NCI-H526 treated with DMSO at 0.1 percent for 48 hours (cell line): ENCODE results near the gene CTNNA2.
A peak's percentile ranks its signal among the peaks of the same experiment; 100 is the strongest.

Experiments used
- DNase-seq: peaks from one replicate; lab custom pipeline; 2025; lab: John Stamatoyannopoulos, UW

CTNNA2 gene

DNA sequence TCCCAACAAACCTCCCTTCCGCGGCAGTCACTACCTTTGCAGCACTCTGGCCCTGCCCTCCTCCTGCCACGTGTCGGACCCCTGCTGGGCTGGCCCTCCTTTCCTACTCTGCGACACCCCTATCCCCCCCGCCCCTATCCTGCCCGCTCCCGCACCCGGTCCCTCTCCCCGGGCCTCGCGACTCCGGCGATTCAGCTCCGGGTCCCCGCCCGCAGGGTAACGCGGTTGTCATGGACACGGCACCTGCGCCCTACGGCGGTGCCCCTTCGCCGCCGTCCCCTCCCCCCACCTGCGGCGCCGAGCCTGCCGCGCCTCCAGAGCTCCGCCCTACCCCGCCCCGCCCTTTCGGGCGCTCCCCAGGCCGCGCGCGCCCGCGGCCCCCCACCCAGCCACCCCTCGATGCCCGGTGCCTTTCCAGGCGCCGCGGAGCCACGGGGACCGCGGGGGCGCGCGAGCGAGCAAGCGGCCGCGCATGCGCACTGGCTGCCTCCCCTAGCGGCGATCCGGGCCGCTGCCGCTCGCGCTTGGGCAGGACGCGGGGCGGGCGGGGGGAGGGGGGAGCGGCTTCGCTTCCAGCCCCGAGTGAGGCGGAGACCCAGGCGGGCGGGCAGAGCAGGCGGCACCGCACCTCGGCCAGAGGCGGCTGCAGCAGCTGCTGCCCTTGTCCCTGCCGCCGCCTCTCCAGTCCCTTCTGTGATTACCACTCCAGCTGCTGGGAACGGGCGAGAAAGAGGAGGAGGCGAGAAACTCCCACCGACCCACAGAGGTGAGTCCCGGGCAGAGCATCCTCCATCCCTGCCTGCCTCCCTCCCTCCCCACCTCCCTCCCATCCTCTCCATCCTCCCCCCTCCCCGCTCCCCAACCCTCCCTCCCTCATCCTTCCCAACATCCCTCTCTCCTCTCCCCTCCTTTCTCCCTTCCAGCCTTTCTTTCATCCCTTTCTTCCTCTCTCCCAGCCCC lies at the start of gene CTNNA2:
TSS of gene CTNNA2 (plus strand) at position 610 of the 960 bp plus-strand sequence.
- DNase-seq = peak; percentile 77

DNA sequence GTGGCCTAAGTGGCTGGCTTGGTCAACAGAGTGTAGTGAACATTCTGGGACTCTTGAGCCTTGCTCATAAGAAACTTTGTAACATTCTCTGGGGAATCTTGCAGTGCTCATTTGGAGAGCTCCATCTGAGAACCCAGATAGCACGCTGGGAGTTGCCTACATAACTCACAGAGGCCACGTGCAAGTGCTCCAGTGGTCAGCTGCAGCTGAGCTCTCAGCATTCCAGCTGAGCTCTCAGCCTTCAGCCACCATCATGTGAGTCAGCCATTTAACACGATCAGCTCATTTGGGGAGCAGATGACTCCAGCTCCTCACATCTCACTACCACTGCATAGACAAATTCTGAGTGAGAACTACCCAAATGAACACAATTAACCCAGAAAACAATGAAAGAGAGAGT lies 25.5 kb upstream of the CTNNA2 start:
- DNase-seq = no peak

DNA sequence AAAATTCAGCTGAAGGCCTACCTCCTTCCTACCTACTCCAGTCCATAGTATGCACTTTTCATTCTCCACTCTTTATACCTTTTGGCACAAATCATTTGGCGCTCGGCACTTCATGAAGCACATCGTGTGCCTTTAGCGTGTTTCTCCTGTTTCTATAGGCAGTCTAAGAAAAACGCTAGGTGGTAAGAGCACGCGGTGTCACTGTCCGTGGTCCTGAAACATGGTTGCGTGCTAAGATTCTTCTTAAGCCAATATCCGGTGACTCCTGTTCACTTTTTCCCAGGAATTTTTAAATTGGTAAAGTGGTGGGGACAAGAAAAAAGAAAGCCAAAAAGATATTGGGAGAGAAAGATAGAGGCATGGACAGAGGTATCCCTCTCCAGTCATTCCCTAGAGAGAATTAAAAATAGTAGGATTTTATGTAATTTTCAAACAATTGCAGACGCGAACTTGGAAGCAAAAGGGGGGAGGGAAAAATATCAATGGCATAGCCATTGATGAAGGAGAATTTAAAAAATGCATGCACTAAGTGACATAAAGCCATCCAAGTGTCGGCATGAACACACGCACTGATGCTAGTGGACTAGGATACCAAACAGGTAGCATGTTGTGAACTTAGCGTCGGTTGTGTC lies 1.4 kb upstream of the CTNNA2 start:
- DNase-seq = no peak

DNA sequence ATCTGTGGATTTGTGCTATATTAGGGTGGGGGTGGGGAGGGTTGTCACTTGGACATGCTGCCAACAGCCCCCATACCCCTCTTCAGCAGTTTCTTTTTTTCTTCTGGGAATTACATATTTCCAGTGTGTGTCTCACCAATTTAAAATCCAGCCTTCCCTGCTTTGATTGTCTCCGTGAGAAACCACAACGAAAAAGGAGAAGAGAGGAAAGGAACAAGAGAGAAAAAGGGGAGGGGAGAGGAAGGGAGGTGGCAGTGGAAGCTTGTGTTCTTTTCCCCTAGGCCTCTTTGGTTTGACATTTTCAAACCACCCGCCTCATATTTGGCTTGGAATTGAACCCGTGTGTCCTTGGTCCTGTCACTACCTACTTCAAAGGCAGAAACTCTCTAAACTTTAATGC lies 860 bp downstream of the CTNNA2 start:
- no peak for DNase-seq

DNA sequence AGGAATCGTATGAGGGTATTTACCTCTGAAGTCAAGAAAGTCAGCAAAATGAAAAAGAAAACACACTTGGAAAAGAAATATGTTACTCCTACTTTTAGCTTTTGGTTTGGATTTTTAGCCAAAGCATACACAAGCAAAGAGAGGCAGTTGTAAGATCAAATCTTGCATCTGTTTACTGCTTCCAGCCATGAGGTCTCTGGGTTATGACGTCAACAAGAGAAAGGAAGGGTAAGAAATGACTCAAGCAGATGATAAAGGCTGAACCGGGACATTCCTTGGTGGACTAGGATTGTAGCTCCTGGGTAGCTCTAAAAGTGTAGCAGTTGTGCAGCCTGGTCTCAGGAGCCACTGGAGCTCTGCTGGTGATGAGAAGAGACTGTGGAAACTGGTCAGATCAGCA lies 16.8 kb downstream of the CTNNA2 start:
- no peak for DNase-seq

DNA sequence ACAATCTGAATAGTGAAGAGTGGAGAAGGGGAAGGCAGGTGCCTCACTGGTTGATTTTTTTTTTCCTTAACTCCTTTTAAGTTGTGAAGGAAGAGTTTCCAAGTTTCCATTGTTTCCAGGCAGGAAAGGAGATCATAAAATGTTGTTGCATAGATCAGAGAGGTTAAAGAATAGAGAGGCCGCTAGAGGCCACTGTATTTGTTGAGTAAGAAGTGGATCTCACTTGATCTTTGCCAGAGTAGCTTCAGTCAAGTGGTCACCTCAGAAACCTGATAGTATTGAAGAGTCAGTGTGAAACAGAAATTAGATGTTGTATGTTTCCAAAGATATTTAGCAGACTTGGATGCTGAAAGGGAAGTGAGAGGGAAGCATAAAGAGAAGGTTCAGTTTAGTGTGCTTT lies 17.6 kb downstream of the CTNNA2 start:
- DNase-seq = peak; percentile 14

DNA sequence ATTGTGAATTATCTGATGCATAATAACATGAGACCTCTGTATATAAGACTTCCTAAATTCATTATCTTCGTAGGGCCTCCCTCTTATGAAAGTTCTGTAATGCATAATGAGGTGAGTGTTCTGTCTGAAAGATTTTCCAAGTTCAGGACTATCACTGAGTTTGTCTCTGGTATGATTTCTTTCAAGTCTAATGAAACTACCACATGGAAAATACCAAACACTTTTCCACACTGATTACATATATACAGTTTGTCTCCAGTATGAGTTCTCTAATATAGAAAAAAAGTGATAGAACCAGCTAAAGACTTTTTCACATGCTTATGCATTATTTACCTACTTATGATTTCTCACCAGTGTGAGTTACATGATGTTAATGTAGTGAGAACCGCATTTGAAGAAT lies 34.7 kb downstream of the CTNNA2 start:
- DNase-seq = no peak

DNA sequence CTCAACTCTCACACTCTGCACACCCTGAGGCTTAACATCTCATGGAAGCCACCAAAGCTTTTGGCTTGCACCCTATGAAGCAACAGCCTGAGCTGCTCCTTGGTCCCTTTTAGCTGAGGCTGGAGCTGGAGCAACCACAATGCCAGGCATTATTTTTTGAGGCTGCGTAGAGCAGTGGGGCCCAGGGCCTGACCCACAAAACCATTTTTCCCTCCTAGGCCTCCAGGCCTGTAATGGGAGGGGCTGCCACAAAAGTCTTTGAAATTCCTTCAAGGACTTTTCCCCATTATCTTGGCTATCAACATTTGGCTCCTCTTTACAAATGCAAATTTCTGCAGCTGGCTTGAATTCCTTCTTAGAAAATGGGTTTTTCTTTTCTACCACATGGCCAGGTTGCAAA lies 39.8 kb downstream of the CTNNA2 start:
- DNase-seq = no peak

DNA sequence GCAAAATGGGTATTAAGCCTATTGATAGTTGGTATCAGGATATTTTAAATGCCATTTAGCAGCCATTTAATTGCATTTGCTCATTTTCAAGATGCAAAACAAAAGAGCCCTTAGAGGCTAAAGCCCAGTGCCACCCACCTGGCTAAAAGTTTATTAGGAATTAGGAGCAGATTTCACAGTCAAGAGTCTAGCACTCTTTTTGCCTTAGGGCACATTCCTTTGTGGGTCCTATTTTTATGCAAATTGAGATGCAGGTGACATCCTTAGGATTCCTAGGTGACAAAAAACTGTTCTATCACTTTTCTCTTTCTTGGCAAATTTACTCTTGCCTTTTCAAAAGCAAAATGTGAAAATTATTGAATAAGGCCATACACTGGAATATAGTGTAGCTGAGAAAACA lies 42.0 kb downstream of the CTNNA2 start:
- no peak for DNase-seq

DNA sequence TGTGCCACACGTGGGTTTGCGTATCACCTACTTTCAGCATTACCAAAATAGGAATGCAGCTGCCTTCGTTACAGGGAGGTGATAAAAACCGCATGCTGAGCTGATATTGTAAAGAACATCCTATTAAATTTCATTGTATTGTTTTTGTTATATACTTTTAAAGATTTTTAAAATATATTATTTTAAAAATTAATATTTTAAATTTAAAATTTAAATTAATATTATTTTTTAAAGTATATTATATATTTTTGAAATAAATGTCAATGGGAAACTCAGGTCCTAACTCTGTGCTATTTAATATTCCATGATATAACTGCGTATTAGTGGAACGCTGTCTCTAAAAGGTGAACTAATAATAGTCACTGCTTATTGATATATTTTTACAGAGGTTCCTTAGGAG lies 51.2 kb downstream of the CTNNA2 start:
- no peak for DNase-seq

DNA sequence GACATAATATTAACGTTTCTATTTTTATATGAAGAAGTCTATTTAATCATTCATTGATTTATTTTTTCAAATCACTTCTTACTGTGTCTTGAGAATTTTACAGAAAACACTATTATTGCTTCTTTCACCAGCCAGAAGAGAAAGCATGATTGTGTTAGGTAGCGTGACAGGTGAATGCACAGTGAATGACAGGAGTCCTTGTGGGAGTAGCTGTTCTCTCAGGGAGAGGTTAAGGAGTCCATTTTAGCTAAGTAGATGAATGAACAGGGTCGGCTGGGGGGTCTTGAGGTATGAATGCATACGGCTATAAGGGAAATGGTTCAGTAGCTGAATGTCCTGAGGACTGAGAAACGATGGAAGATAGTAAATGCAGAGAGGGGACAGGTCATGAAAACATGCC lies 56.2 kb downstream of the CTNNA2 start:
- no peak for DNase-seq

DNA sequence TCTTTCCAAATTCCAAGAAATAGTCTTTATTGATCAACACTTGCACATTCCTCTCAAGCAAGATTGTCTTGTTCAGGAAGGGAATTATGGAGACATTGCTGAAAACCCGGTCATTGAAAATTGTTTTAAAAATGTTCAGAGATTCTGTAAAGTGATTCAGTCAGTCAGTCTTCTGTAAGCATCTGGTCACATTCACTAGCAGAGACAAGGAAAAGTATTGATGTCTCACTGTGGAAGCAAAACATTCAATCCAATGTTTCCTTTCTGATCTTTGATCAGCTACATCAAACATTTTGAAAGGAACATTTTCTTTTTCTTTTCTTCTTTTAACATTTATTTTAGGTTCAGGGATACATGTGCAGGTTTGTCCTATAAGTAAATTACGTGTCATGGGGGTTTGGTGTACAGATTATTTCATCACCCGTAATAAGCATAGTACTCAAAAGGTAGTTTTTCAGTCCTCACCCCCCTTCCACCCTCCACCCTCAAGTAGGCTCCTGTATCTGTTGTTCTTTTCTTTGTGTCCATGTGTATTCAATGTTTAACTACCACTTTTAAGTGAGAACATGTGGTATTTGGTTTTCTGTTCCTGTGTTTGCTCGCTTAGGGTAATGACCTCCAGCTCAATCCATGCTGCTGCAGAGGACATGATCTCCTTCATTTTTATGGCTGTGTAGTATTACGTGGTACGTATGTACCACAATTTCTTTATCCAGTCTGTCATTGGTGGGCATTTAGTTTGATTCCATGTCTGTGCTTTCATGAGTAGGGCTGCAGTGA lies 61.2 kb downstream of the CTNNA2 start:
- no peak for DNase-seq

DNA sequence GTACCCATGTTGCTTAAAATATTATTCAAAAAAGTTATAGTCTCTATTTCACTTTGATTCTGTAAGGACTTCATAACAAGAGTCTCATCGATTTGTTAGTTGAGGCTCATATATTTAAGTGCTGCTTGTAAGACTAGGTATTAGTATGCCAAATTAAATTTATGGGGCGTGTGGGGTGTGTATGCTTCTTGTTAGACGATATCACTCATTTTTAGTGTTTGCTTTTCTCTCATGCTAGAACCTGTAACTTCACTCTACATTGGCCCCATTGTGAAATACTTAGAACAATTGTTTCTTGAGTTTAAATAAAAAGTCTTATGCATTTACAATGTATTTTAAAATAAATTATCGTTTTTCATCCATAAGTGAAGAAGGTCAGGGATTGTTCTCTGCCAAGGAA lies 63.6 kb downstream of the CTNNA2 start:
- DNase-seq = no peak

DNA sequence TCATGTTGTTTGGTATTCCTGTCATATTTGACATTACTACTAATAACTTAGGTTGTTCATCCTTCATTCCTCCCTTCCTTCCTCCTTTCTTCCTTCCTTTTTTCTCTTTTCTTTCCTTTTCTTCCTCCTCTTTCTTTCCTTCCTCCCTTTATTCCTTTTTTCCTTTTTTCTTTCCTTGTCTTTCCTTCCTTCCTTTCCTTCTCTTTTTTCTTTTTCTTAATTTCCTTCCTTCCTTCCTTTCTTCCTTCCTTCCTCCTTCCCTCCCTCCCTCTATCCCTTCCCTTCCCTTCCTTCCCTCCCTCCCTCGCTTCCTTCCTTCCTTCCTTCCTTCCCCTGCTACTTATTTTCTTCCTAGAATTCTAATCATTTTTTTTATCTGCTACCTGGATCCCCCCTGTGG lies 66.1 kb downstream of the CTNNA2 start:
- DNase-seq = no peak

DNA sequence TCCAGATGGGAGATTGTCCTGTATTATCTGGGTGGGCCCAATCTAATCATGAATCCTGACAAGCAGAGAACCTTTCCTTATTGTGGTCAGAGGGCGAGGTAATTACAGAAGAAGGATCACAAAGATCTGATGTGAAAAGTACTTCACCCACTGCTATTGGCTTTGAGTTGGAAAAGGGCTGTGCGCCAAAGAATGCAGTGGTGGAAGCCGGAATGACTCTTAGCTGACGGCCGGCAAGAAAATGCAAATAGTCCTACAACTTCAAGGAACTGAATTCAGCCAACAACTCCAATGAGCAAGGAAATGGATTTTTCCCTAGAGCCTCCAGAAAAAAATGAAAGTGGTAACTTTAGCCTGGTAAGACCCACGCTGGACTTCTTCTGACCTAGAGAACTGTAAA lies 67.3 kb downstream of the CTNNA2 start:
- no peak for DNase-seq

DNA sequence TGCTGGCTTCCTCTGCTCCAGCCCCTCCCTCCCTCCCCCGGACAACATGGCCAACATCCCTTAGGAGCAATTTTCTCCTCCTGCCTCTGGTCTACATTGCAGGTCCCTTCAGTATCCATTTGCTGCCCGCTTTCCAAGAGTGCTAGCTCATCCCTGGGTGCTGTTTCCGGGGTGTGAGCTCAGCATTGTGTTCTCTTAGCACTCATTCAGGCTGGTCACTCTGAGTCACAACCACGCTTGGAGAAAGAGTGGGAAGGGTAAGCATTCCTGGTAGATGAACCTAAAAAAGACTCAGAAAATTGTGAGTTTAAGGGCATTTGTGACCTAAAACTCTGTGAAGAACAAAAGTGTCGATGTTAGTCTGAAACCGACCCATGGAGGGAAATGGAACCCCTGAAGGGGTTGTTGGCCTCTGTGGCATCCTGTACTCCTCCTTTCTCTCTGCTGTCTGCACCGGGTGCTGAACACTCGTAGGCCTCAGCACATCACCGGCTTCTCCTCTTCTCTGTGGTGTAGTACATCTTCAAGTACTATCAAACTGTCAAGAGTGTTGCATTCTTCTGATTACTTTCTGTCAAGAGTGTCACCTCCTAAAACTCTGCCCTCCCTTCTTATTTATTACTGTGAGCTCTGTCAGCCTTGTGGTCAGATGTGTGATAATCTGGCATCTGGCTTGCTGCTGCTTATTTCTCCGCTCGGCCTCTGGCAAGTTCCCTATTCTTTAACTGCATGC lies 73.0 kb downstream of the CTNNA2 start:
- no peak for DNase-seq

DNA sequence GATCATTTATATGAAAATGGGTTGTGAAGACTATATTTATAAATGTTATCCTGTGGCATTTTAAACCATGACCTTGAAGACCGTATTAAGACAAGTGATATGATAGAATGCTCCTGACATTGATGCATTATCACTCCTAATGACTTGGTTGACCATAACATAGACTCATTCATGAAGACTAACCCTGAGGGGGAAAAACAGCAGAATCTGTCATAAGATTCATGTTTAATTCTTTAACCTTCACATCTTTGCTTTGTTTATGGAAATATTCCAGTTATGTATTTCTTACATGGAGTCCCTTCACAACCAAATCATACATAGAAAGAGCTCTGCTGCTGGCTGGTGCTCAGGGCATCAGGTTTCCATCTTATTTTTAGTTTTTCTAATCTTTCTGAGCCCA lies 78.4 kb downstream of the CTNNA2 start:
- no peak for DNase-seq

DNA sequence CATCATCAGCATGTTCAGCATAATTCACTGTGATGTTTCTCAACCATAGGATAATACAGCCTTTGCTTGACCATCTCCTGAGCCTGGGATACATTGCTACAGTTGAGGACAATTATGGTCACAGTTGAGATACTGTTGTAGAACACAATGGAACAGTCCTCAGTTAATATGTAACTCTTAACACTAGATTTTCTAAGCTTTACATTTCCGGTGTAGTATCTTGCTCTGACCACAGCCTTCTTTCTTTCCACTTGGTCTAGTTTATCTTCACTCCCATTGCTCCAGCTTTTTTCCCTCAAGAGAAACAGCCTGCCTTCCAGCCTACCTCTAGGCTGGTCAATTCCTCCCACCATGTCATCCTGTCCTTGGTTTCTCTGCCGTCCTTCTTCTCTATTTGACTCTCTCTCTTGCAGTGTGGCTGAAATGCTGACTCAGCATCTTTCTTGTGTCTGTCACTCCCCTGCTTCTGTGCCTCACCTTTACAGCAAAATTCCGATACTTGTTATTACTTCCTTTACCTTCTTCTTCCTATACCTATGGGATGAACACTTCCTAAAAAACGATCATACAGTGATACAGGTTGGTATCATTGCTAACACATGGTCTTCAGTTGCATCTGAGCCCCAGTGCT lies 80.5 kb downstream of the CTNNA2 start:
- DNase-seq = no peak

DNA sequence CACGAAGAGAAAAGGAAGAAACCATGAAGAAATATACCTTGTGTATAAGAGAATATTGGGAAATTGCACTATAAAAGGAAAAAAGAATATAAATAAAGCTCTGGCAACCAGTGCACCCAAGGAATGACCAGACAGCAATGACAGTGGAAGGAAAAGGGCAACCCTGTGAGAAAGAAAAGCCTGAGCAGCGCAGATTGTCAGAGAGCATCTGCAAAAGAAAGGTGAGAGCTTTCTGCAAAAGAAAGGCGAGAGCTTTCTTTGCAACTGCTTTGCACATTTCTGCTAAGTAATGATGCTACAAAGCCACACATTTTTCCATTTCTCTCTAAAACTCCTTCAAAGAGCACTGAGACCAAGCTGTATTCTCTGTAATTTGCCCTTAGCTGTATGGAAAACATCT lies 83.6 kb downstream of the CTNNA2 start:
- DNase-seq = no peak

DNA sequence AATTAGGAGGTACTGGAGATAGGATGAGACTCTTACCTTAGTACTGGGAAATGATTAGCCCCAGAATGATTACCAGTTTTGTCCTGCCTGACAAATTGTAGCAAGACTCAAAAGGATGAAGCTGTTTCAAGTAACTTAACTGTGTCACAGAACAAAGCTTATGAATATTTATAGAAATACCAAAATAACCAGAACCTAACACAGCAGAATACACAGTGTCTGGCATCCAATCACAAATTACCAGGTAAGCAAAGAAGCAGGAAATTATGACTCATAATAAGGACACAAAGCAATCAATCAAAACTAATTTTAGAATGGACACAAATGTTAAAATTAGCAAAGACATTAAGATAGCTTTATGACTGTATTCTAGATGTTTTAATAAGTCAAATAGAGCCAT lies 91.9 kb downstream of the CTNNA2 start:
- no peak for DNase-seq

DNA sequence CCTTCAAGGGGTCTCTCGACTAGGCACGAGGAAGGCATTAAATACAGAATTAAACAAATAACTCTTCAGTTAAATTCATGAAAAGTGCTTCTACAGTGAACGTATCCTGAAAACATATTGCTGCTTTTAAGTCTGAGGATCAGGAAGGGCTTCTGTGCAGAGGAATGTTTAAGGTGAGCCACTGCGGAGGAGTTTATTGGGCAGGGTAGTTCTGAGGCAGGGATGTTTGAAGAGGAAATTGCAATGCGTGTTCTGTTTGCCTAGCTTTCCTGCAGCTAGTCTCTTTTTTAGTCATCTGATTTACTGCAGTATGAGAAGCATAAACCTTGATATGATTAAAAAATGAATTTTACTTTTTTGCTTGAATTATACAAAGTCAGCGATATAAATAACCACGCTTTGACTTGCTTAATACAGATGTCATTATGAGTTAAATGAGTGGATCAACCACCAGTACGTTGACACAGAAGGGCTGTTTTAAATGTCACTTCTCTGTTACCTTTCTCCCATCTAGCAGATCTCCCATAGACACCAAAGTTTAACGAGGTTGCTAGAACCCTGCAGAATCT lies 98.7 kb downstream of the CTNNA2 start:
- DNase-seq = no peak
